KG1 (cell line): ENCODE data around the gene FAM124A.

Source experiments
- DNase-seq: peaks from one replicate; lab custom pipeline; 2025; lab: John Stamatoyannopoulos, UW

Gene FAM124A

DNA sequence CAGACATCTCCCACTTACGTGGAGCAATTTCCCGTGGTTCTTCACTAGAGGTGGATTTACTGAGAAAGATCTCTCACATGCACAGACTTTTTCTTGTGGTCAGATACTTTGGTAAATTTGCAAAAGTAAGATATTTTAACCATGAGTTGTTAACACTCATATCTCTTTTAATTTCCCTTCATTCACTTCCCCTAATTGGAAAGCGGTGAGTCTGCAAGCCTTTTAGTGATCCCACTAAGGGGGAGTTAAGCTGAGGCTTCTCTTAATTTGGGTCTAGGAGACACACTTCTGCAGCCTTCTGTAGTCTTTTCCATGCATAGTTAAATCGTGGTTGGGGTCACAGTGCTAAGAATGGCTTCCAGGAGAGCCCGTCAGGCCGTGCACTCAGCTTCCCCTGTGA lies 86.6 kb downstream of the FAM124A start:
- DNase-seq: no peak

GRCh38 chr13:51311231-51311630 lies 89.0 kb downstream of the FAM124A start:
- no peak for DNase-seq

- no peak for DNase-seq
These were observed 89.8 kb downstream of the FAM124A start for GRCh38 chr13:51311957-51312520.

DNA sequence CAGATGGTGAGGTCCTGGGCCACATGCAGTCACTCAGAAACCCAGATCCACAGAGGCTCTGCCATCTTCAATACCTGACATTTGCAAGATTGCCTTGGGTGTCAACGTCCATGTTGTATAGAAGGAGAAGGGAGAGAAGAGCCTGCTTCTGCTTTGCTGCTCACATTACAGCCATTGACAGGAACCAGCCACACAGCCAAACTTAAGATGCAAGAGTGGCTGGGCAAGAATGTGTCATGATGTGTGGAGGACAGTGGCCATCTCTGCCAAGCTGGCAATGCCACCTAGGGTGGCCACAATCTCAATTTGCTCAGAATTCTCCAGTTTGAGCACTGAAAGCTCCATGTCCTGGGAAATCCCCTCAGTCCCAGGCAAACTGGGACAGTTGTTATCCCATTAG lies 91.4 kb downstream of the FAM124A start:
- DNase-seq: no peak

DNA sequence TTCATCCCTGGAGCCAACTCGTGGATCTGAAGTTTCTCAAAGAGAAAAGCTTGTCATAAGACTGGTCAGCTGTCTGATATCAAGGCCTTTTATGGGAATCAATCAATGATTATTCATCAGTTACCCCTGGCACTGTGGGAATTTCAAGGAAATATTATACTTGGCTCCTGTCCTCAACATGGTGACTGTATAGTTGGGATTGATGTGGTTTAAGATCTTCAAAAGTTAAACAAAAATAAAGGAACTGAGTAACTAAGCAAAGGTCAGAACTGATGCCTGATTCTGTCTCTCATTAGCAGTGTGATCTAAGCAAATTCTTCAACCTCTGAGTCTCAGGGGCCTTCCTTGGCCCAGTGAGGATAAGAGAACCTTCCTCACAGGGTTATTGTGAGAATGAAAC lies 95.1 kb downstream of the FAM124A start:
- no peak for DNase-seq

DNA sequence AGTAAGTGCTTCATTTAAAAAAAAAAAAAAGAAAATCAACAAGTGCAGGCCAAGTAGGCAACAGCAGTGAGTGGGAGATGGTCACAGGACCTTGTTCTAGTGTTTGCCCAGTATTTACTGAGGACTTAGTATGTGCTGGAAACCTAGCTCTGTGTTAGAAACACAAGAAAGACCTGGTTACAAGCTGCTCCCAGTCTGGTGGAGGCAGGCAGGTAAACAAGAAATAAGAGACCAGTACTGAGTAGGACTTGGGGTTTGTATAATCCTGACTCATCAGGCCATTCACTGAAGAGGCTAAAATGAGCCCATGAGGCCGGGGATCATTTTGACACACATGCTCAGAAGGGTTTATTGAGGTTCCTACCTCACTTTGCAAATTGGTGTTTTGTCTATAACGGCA lies 95.8 kb downstream of the FAM124A start:
- DNase-seq: no peak

GRCh38 chr13:51318876-51319275 lies 96.7 kb downstream of the FAM124A start:
- no peak for DNase-seq

DNA sequence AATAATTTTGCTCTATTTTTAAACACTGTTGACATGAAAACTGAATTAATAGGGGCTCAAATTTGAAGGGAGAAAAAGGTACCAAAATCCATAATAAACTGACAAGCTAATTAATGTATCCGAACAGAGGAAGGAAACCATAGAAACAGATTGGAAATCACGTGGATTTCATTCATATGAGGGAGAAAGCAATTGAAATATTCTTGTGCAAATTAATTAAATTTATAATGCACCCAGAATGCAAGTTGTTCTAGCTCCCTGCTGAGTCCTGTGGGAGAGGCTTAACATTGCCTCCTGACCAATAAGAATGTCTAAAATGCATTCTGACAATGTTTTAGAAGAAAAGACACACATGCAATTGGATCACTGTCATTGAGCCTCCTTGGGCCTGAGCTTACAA lies 99.6 kb downstream of the FAM124A start:
- DNase-seq: no peak

DNA sequence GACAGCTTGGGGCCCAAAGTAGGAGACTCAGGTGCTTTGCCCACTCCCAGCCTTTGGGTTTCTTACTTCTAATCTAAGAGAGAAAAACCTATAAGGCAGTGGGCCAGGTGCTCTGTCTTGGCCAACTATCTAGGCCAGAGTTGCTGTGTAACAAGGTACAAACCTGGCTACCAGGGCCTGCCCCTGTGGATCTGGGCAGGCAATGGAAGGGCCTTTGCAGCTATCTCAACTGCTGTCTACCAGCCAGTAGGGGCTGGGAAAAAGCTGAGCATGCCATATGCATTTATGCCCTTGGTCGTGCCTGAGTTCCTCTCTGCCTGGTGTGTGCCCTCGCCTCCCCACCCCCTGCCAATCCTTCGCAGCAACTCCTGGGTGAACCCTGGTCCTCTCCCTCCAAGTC lies 100.6 kb downstream of the FAM124A start:
- DNase-seq: no peak

DNA sequence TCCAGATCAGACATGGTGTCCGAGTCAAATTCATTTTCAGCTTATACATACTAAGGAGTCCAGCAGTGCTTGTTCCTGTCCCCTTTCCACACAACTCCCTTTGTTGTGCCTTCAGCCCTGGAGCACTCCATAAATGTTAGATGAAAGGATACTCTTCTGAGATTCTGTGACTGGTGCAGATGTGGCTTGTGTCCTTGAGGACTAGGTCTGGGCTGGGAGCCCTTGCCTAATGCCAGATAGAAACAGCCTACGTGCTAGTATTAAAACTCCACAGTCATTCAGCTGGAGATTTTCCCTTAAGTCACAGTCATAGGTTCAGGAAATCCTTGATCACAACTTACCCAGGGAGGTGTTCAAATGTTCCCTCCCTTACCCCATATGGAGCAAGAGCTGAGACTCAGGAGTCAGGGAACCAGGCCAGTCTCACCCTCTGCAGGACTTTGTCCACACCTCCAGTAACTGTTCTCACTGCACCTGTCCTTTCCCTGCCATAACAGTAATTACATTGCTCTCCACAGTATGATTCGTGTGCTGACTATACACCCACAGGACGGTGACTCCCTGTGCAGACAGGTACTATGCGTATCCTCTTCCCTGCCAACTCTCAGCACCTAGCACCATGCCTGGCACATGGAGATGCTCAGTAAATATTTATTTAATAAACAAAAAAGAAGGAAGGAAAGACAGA lies 101.8 kb downstream of the FAM124A start:
- DNase-seq: no peak

- no peak for DNase-seq
These were observed 102.7 kb downstream of the FAM124A start for GRCh38 chr13:51324714-51325420.

GRCh38 chr13:51325837-51326236 lies 103.6 kb downstream of the FAM124A start:
- DNase-seq: no peak

DNA sequence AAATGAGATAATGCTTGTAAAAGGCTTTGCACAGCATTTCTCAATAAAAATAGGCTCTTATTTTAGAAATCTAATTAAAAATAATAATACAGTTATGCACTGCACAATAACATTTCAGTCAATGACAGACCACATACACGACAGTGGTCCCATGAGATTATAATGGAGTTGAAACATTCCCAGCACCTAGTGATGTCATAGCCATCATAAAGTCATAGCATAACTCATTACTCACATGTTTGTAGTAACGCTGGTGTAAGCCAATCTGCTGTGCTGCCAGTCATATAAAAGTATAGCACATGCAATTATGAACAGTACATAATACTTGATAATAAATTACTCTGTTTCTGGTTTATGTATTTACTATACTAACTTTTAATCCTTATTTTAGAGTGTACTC lies 104.6 kb downstream of the FAM124A start:
- no peak for DNase-seq

- DNase-seq: no peak
These were observed 105.8 kb downstream of the FAM124A start for GRCh38 chr13:51327961-51328360.

DNA sequence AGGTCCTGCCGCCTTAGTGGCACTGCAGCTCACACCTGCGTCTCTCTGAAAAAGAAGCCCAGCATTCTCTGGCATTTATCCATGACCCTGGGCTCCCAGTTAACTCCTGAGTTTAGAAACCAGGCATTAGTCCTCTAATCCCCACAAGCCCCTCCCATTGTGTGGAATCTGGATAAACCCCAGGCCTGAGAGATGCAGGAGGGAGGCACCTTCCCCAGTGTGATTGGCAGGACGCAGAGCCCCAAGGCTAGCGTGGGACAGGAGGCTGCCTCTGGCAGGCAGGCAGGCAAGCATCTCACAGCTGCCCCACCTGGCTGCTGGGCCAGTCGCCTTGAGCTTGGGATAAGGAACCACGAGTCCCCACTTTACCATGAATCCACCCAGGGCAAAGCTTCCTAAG lies 106.3 kb downstream of the FAM124A start:
- DNase-seq: no peak

DNA sequence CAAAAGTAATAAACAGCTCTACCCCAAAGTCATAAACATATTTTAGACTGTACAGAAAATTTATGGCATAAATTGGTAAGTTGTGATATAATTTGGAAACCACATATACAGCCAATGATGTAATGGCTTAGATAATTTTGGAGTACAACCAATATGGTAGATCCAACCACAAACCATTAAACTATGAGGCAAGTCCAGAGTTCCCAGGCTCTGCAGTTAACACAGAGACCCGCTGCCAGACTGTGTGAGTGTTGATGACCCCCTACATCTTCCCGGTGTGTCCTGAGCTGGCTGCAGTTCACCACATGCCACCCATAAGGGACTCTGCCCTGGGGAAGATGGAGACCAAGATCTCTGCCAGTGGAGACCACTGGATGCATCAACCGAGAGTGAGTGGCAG lies 107.4 kb downstream of the FAM124A start:
- no peak for DNase-seq

- DNase-seq: no peak
These were observed 108.6 kb downstream of the FAM124A start for GRCh38 chr13:51330791-51331190.

- no peak for DNase-seq
These were observed 109.2 kb downstream of the FAM124A start for GRCh38 chr13:51331354-51331861.

DNA sequence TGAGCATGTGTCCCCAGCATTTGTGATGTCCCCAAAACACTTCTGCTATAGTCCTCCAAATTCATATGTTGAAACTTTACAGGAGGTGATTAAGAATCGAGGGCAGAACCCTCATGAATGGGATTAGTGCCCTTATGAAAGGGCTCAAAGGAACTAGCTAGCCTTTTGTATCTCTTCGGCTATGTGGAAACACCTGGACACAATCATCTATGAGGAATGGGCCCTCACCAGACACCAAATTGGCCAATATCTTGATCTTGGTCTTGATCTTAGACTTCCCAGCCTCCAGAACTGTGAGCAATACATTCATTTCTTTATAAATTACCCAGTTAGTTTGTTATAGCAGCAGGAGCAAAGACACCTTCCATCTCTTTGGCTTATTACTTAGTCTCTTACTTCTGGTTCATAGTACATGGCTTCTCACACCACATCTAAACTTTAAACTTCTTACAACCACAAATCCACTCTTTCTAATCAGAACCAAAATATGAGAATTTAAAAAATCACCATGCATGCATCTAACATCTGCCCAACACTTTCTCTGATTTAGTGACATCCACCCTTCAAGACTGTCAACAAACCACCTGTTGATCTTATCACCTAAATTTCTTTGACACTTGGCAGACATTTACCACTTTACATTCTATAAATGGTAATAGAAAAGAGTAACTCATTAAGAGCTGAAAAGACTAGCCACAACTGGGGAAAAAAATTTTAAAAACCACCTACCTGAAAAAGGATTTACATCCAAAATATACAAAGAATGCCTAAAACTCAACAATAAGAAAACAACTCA lies 110.6 kb downstream of the FAM124A start:
- DNase-seq: no peak

GRCh38 chr13:51333421-51333820 lies 111.2 kb downstream of the FAM124A start:
- DNase-seq: no peak

DNA sequence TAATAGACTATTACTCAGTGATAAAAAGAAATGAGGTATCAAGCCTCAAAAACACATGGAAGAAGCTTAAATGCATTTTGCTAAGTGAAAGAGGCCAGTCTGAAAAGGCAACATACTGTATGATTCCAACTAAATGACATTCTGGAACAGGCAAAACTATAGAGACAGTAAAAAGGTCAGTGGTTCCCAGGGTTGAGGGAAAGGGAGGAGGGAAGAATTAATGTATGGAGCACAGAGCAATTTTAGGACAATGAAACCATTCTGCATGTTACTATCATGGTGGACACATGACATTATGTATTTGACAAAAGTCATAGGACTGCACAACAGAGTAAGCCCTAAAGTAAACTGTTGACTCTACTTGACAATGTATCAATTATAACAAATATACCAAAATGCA lies 111.6 kb downstream of the FAM124A start:
- DNase-seq: no peak
